ENCODE data around the gene ENTPD8. TPM values are rescaled to one million over a fixed set of nuclear protein-coding genes. Genes with fewer than 3 reads are reported as not detected.
"Not testable (repeated sequence)": the region's sequence is repeated elsewhere in the genome, so short reads cannot be mapped to it uniquely, and the experiment has no call there.

ENTPD8 gene
- total RNA-seq, 2 donors from 2014 or later: 0.33 to 0.75 TPM

- Mint-ChIP-seq H3K36me3 (ENCODE audit: low read depth) (peaks cover 6% of the 10 kb centered on the region), H3K27me3 (ENCODE audit: insufficient read depth) (no peaks in the 10 kb centered on the region), H3K4me1 (no peaks in the 10 kb centered on the region), H3K4me3 (no peak overlapping the region), H3K27ac (no peak overlapping the region), H3K9me3 (no peaks in the 10 kb centered on the region)
- H3K36me3 ChIP-seq (ENCODE audit: control insufficient read depth, insufficient read depth, low read length): no peaks in the 10 kb centered on the region
- no peak for DNase-seq
- H3K27me3 ChIP-seq (ENCODE audit: control insufficient read depth, insufficient read depth, low read length, poor library complexity, severe bottlenecking): no peaks in the 10 kb centered on the region
- peak overlapping the region; percentile 63 for H3K27ac ChIP-seq (ENCODE audit: low read depth, low read length)
- WGBS, 2 experiments (ENCODE audit: insufficient coverage in 1 of 2, insufficient read length in 1 of 2): 87 to 95% methylated on average over 25 to 47 of the region's 47 CpGs
- TF ChIP-seq CTCF (conservative IDR thresholded peaks at IDR 0.05): no peak
- H3K4me1 ChIP-seq (ENCODE audit: control insufficient read depth, insufficient read depth, low read length): no peaks in the 10 kb centered on the region
- no peak overlapping the region for H3K4me3 ChIP-seq (ENCODE audit: low read length)
- H3K9ac ChIP-seq (ENCODE audit: extremely low read depth, low read length, poor library complexity, severe bottlenecking): no peak overlapping the region
- H3K9me3 ChIP-seq (ENCODE audit: control insufficient read depth, low read length): no peaks in the 10 kb centered on the region
These were observed 52.3 kb downstream of the ENTPD8 start for GRCh38 chr9:137388589-137389427.

GRCh38 chr9:137387891-137388560, 53.1 kb downstream of the ENTPD8 start:
- H3K9ac ChIP-seq (ENCODE audit: extremely low read depth, low read length, poor library complexity, severe bottlenecking): no peak overlapping the region
- Mint-ChIP-seq H3K4me1 (peaks cover 2% of the 10 kb centered on the region), H3K36me3 (ENCODE audit: low read depth) (peaks cover 6% of the 10 kb centered on the region), H3K27me3 (ENCODE audit: insufficient read depth) (no peaks in the 10 kb centered on the region), H3K9me3 (no peaks in the 10 kb centered on the region), H3K4me3 (no peak overlapping the region), H3K27ac (no peak overlapping the region)
- no peak for TF ChIP-seq CTCF (conservative IDR thresholded peaks at IDR 0.05)
- WGBS, 2 experiments (ENCODE audit: insufficient coverage in 1 of 2, insufficient read length in 1 of 2): 89 to 94% methylated on average over 13 to 26 of the region's 26 CpGs
- H3K27ac ChIP-seq (ENCODE audit: low read depth, low read length): peak overlapping the region; percentile 63
- no peak for DNase-seq
- H3K9me3 ChIP-seq (ENCODE audit: control insufficient read depth, low read length): no peaks in the 10 kb centered on the region
- H3K4me1 ChIP-seq (ENCODE audit: control insufficient read depth, insufficient read depth, low read length): no peaks in the 10 kb centered on the region
- H3K27me3 ChIP-seq (ENCODE audit: control insufficient read depth, insufficient read depth, low read length, poor library complexity, severe bottlenecking): no peaks in the 10 kb centered on the region
- no peaks in the 10 kb centered on the region for H3K36me3 ChIP-seq (ENCODE audit: control insufficient read depth, insufficient read depth, low read length)
- no peak overlapping the region for H3K4me3 ChIP-seq (ENCODE audit: low read length)

GRCh38 chr9:137387114-137387890, 53.9 kb downstream of the ENTPD8 start:
- peaks cover 5% of the 10 kb centered on the region for H3K4me1 Mint-ChIP-seq
- no peak overlapping the region for H3K4me3 Mint-ChIP-seq
- no peak overlapping the region for H3K27ac Mint-ChIP-seq
- H3K27me3 Mint-ChIP-seq (ENCODE audit: insufficient read depth): no peaks in the 10 kb centered on the region
- H3K9ac ChIP-seq (ENCODE audit: extremely low read depth, low read length, poor library complexity, severe bottlenecking): no peak overlapping the region
- H3K36me3 Mint-ChIP-seq (ENCODE audit: low read depth): peaks cover 6% of the 10 kb centered on the region
- DNase-seq: no peak
- H3K4me3 ChIP-seq (ENCODE audit: low read length): no peak overlapping the region
- peak overlapping the region; percentile 63 for H3K27ac ChIP-seq (ENCODE audit: low read depth, low read length)
- no peaks in the 10 kb centered on the region for H3K9me3 ChIP-seq (ENCODE audit: control insufficient read depth, low read length)
- no peaks in the 10 kb centered on the region for H3K36me3 ChIP-seq (ENCODE audit: control insufficient read depth, insufficient read depth, low read length)
- H3K27me3 ChIP-seq (ENCODE audit: control insufficient read depth, insufficient read depth, low read length, poor library complexity, severe bottlenecking): no peaks in the 10 kb centered on the region
- H3K4me1 ChIP-seq (ENCODE audit: control insufficient read depth, insufficient read depth, low read length): peaks cover 4% of the 10 kb centered on the region
- WGBS, 2 experiments (ENCODE audit: insufficient coverage in 1 of 2, insufficient read length in 1 of 2): 91 to 94% methylated on average over 32 to 34 of the region's 34 CpGs
- no peaks in the 10 kb centered on the region for H3K9me3 Mint-ChIP-seq
- no peak for TF ChIP-seq CTCF (conservative IDR thresholded peaks at IDR 0.05)

GRCh38 chr9:137386507-137387113, 54.5 kb downstream of the ENTPD8 start:
- H3K27ac Mint-ChIP-seq; H3K36me3 ChIP-seq (ENCODE audit: control insufficient read depth, insufficient read depth, low read length); H3K9me3 Mint-ChIP-seq; H3K4me1 ChIP-seq (ENCODE audit: control insufficient read depth, insufficient read depth, low read length); DNase-seq; H3K9me3 ChIP-seq (ENCODE audit: control insufficient read depth, low read length); H3K27ac ChIP-seq (ENCODE audit: low read depth, low read length); H3K4me3 ChIP-seq (ENCODE audit: low read length); H3K27me3 Mint-ChIP-seq (ENCODE audit: insufficient read depth); H3K4me1 Mint-ChIP-seq; H3K36me3 Mint-ChIP-seq (ENCODE audit: low read depth); H3K9ac ChIP-seq (ENCODE audit: extremely low read depth, low read length, poor library complexity, severe bottlenecking); H3K4me3 Mint-ChIP-seq; H3K27me3 ChIP-seq (ENCODE audit: control insufficient read depth, insufficient read depth, low read length, poor library complexity, severe bottlenecking): not testable (repeated sequence)
- WGBS, 2 experiments (ENCODE audit: insufficient coverage in 1 of 2, insufficient read length in 1 of 2): 89 to 93% methylated on average over 4 to 12 of the region's 12 CpGs
